IMR-90 (cell line): ENCODE data around the gene KIF25. TPM values are rescaled to one million over a fixed set of nuclear protein-coding genes. Genes with fewer than 3 reads are reported as not detected.

Experiments used
- ATAC-seq: fragments of 200-7000 bp; cut with Tn5 transposase; 2 replicates; pipeline ENCODE4 v1.9.1; 2020; ENCODE audit warnings: low read depth, mild to moderate bottlenecking, moderate library complexity
- BruUV-seq: library from RNA; stranded (reverse); fragments of 400-500 nt; replicated peaks from 2 replicates; lab custom pipeline; 2021; lab: Mats Ljungman, UMichigan
- CTCF ChIA-PET: fragments of 300-600 bp; formaldehyde crosslinking; extraction: SDS; loops from one replicate; lab custom pipeline; 2021; ENCODE audit warnings: antibody characterized with exemption; lab: Yijun Ruan, JAX
- POLR2A ChIA-PET: fragments of 300-600 bp; sonication (Branson Sonifier 250); formaldehyde crosslinking; loops from one replicate; lab custom pipeline; 2022; ENCODE audit warnings: antibody characterized with exemption; ENCODE audit not compliant: unreplicated experiment; lab: Charles Lee
- DNase-seq: peaks from one replicate; pipeline ENCODE4 v3.0.0; 2013
- H2AFZ ChIP-seq: replicated peaks from 2 replicates; pipeline ENCODE3; 2013; ENCODE audit warnings: low read length, mild to moderate bottlenecking; ENCODE audit not compliant: poor library complexity
- H2AK5ac ChIP-seq: 2 replicates; pipeline ENCODE4 v1.6.1; 2013; ENCODE audit warnings: low read depth, low read length, inconsistent platforms
- H2AK9ac ChIP-seq: replicated peaks from 2 replicates; pipeline ENCODE3; 2013; ENCODE audit warnings: mild to moderate bottlenecking, low read depth, low read length, moderate library complexity; ENCODE audit not compliant: poor library complexity
- H2BK120ac ChIP-seq: 2 replicates; pipeline ENCODE4 v1.6.1; 2013; ENCODE audit warnings: low read depth, low read length, inconsistent platforms
- H2BK15ac ChIP-seq: 3 replicates; pipeline ENCODE4 v1.6.1; 2013; ENCODE audit warnings: low read depth, low read length, inconsistent platforms
- H2BK20ac ChIP-seq: 2 replicates; pipeline ENCODE4 v1.6.1; 2013; ENCODE audit warnings: low read depth, mild to moderate bottlenecking, inconsistent platforms, low read length, moderate library complexity
- H2BK5ac ChIP-seq: 2 replicates; pipeline ENCODE4 v1.6.1; 2013; ENCODE audit warnings: mild to moderate bottlenecking, low read depth, low read length, inconsistent platforms; ENCODE audit not compliant: poor library complexity, severe bottlenecking
- H3K14ac ChIP-seq: replicated peaks from 2 replicates; pipeline ENCODE4 v1.6.1; 2013; ENCODE audit warnings: low read depth, low read length, inconsistent platforms
- H3K18ac ChIP-seq: 2 replicates; pipeline ENCODE4 v1.6.1; 2013; ENCODE audit warnings: low read depth, low read length, control low read depth
- H3K23ac ChIP-seq: 2 replicates; pipeline ENCODE4 v1.6.1; 2013; ENCODE audit warnings: low read depth, low read length, inconsistent platforms
- H3K27ac ChIP-seq: 2 replicates; pipeline ENCODE4 v1.5.1; 2013; ENCODE audit warnings: mild to moderate bottlenecking, control low read depth, low read length; ENCODE audit not compliant: insufficient read depth
- H3K27me3 ChIP-seq: 2 replicates; pipeline ENCODE4 v1.6.1; 2013; ENCODE audit warnings: low read length; ENCODE audit not compliant: control insufficient read depth, insufficient read depth
- H3K36me3 ChIP-seq: 2 replicates; pipeline ENCODE4 v1.6.1; 2013; ENCODE audit warnings: low read length, mixed read lengths; ENCODE audit not compliant: control insufficient read depth, insufficient read depth
- H3K4ac ChIP-seq: 2 replicates; pipeline ENCODE4 v1.6.1; 2013; ENCODE audit warnings: low read depth, low read length, inconsistent platforms
- H3K4me1 ChIP-seq: 2 replicates; pipeline ENCODE4 v1.6.1; 2013; ENCODE audit warnings: low read length, mixed read lengths; ENCODE audit not compliant: control insufficient read depth, insufficient read depth
- H3K4me2 ChIP-seq: 2 replicates; pipeline ENCODE4 v1.6.1; 2013; ENCODE audit warnings: low read depth, mild to moderate bottlenecking, control low read depth, low read length, moderate library complexity
- H3K4me3 ChIP-seq: 2 replicates; pipeline ENCODE4 v1.5.1; 2013; ENCODE audit warnings: low read depth, mild to moderate bottlenecking, control low read depth, low read length, moderate library complexity; ENCODE audit not compliant: insufficient read depth
- H3K56ac ChIP-seq: 2 replicates; pipeline ENCODE4 v1.6.1; 2013; ENCODE audit warnings: low read length, inconsistent platforms; ENCODE audit not compliant: insufficient read depth; ENCODE audit errors: extremely low read depth
- H3K79me1 ChIP-seq, 2 experiments: 2 replicates each; pipeline ENCODE4 v1.6.1; 2013; ENCODE audit warnings: low read length in 2 of 2, inconsistent platforms in 1 of 2, low read depth in 1 of 2
- H3K9ac ChIP-seq: 2 replicates; pipeline ENCODE4 v1.6.1; 2013; ENCODE audit warnings: low read depth, low read length, control low read depth
- H3K9me1 ChIP-seq: 2 replicates; pipeline ENCODE4 v1.6.1; 2013; ENCODE audit warnings: low read length, inconsistent platforms; ENCODE audit not compliant: insufficient read depth
- H3K9me3 ChIP-seq: 2 replicates; pipeline ENCODE4 v1.6.1; 2013; ENCODE audit warnings: low read length; ENCODE audit not compliant: control insufficient read depth, insufficient read depth
- H4K20me1 ChIP-seq: 2 replicates; pipeline ENCODE4 v1.6.1; 2013; ENCODE audit warnings: low read length, inconsistent platforms; ENCODE audit not compliant: insufficient read depth
- H4K5ac ChIP-seq: 2 replicates; pipeline ENCODE4 v1.6.1; 2013; ENCODE audit warnings: mild to moderate bottlenecking, low read depth, low read length, control low read depth
- H4K8ac ChIP-seq, 2 experiments: 2 replicates each; pipeline ENCODE4 v1.6.1; 2013; ENCODE audit warnings: low read depth in 2 of 2, low read length in 2 of 2, control low read depth in 1 of 2, inconsistent platforms in 1 of 2
- H4K91ac ChIP-seq: 2 replicates; pipeline ENCODE4 v1.6.1; 2013; ENCODE audit warnings: low read depth, low read length, inconsistent platforms; ENCODE audit not compliant: insufficient read depth
- BHLHE40 ChIP-seq: fragments of 150-350 bp; IDR thresholded peaks from 2 replicates; pipeline ENCODE4 v1.6.1; 2016; ENCODE audit warnings: mild to moderate bottlenecking, low read depth, low read length
- CEBPB ChIP-seq: IDR thresholded peaks from 2 replicates; pipeline ENCODE4 v1.6.1; 2012; ENCODE audit warnings: low read depth, low read length, improper control_type of control experiment
- CHD1 ChIP-seq: IDR thresholded peaks from 2 replicates; pipeline ENCODE4 v1.6.1; 2012; ENCODE audit warnings: low read depth, low read length, improper control_type of control experiment
- ELK1 ChIP-seq: fragments of 150-350 bp; IDR thresholded peaks from 2 replicates; pipeline ENCODE4 v1.6.1; 2016; ENCODE audit warnings: low read depth, mild to moderate bottlenecking, low read length, moderate library complexity, borderline replicate concordance
- FOS ChIP-seq: fragments of 150-350 bp; IDR thresholded peaks from 2 replicates; pipeline ENCODE4 v1.6.1; 2016; ENCODE audit warnings: low read depth, low read length
- MAFK ChIP-seq: IDR thresholded peaks from 2 replicates; pipeline ENCODE4 v1.6.1; 2012; ENCODE audit warnings: low read depth, low read length, improper control_type of control experiment
- MAZ ChIP-seq: IDR thresholded peaks from 2 replicates; pipeline ENCODE4 v1.6.1; 2012; ENCODE audit warnings: low read depth, mild to moderate bottlenecking, low read length, improper control_type of control experiment, moderate library complexity, borderline replicate concordance
- MXI1 ChIP-seq: IDR thresholded peaks from 2 replicates; pipeline ENCODE4 v1.6.1; 2012; ENCODE audit warnings: low read depth, mild to moderate bottlenecking, low read length, moderate library complexity, borderline replicate concordance
- POLR2A ChIP-seq: IDR thresholded peaks from 2 replicates; pipeline ENCODE4 v1.6.1; 2012; ENCODE audit warnings: mild to moderate bottlenecking, low read depth, low read length
- RAD21 ChIP-seq: IDR thresholded peaks from 2 replicates; pipeline ENCODE4 v1.6.1; 2012; ENCODE audit warnings: low read length, improper control_type of control experiment
- RFX5 ChIP-seq: IDR thresholded peaks from 2 replicates; pipeline ENCODE4 v1.8.0; 2012; ENCODE audit warnings: low read depth, mild to moderate bottlenecking, low read length, moderate library complexity
- SMC3 ChIP-seq: fragments of 150-350 bp; IDR thresholded peaks from 2 replicates; pipeline ENCODE4 v1.6.1; 2016; ENCODE audit warnings: low read depth, mild to moderate bottlenecking, antibody characterized with exemption, low read length, moderate library complexity
- USF2 ChIP-seq: fragments of 150-350 bp; IDR thresholded peaks from 2 replicates; pipeline ENCODE4 v1.6.1; 2017; ENCODE audit warnings: mild to moderate bottlenecking, antibody characterized with exemption, low read length, low read depth
- WGBS, 2 experiments: methylation state at CpG; one replicate each; pipeline versions ENCODE4 v1.1.5 to v1.1.7; 2013; ENCODE audit warnings: missing lambda C conversion rate in 2 of 2; ENCODE audit not compliant: insufficient read length in 1 of 2; ENCODE audit errors: extremely low coverage in 2 of 2; 5-methylcytosine and 5-hydroxymethylcytosine counted together
- dilution Hi-C: fragments of 300-500 bp; cut with HindIII; formaldehyde crosslinking; loops from one replicate; pipeline ENCODE4 v1.14.3; 2018; ENCODE audit warnings: low sequenced_read_pairs; ENCODE audit not compliant: unreplicated experiment
- in situ Hi-C: fragments of 300-500 bp; cut with MboI; formaldehyde crosslinking; loops from 3 replicates; pipeline ENCODE4 v1.14.3; 2019; ENCODE audit warnings: low sequenced_read_pairs, inconsistent platforms, mixed read lengths
- intact Hi-C: fragments of 100-400 bp; cut with micrococcal nuclease; formaldehyde crosslinking; loops from 2 replicates; pipeline ENCODE4 v1.10.0; 2022
- polyA plus RNA-seq, 3 experiments: library from polyadenylated mRNA; depleted of rRNA; stranded (reverse); fragments of >200 nt; gene quantifications; 2 replicates each; pipeline ENCODE4 v1.2.3, GENCODE V29; 2012; ENCODE audit warnings: low replicate concordance in 1 of 3
- total RNA-seq: library from RNA; depleted of rRNA; stranded (reverse); fragments of >200 nt; gene quantifications from 2 replicates; pipeline ENCODE4 v1.2.3, GENCODE V29; 2012

KIF25 gene
- total and polyA plus RNA-seq, 2 of the 4 experiments (the other 2 are of a cell fraction) = not detected

- Histone ChIP-seq H3K36me3 (peaks cover 5% of the 10 kb centered on the region), H3K9me3 (no peaks in the 10 kb centered on the region), H3K27ac (no peak overlapping the region), H3K27me3 (no peaks in the 10 kb centered on the region), H3K9me1 (peaks cover 14% of the 10 kb centered on the region), H3K18ac (no peak overlapping the region), H3K23ac (peak overlapping the region; percentile 60; the same call in 1 of the 2 replicates), H2BK15ac (0 out of 3 replicates have a peak overlapping the region, but pooled peaks have one; percentile 13), H3K4me3 (no peak overlapping the region), H2AK9ac (peak overlapping the region; percentile 60), H4K91ac (no peak overlapping the region), H3K79me1 (peaks cover 0 to 13% of the 10 kb centered on the region in 2 experiments), H4K5ac (no peak overlapping the region), H2AK5ac (peak overlapping the region; percentile 57; the same call in 1 of the 2 replicates), H3K4me1 (peaks cover 3% of the 10 kb centered on the region; the same call in 1 of the 2 replicates), H2BK120ac (no peak overlapping the region; the same call in 1 of the 2 replicates), H3K4me2 (no peak overlapping the region), H4K8ac (no peak overlapping the region), H2BK5ac (no peak overlapping the region), H2BK20ac (no peak overlapping the region), H2AFZ (no peak overlapping the region), H3K4ac (no peak overlapping the region; the same call in 1 of the 2 replicates), H4K20me1 (no peaks in the 10 kb centered on the region), H3K9ac (no peak overlapping the region), H3K14ac (0 out of 2 replicates have a peak overlapping the region, but pooled peaks have one; percentile 4), H3K56ac (no peak overlapping the region)
- TF ChIP-seq POLR2A (no peak), RAD21 (no peak), MAFK (no peak), USF2 (no peak), SMC3 (no peak), BHLHE40 (no peak), CHD1 (no peak), CEBPB (no peak), RFX5 (no peak), ELK1 (no peak), MXI1 (no peak), MAZ (no peak), FOS (no peak)
- BruUV-seq = no TSS peak
- dilution Hi-C loops (no loop called here), in situ Hi-C loops (no loop called here), intact Hi-C loops (loop anchor here (10.0 kb wide), 1 partner anchor 77 kb away; no protein-coding TSS in a partner anchor)
- POLR2A ChIA-PET = no interaction called here
- WGBS, 2 experiments = 100% methylated on average over 1 of the region's 6 CpGs; no CpG with 5 or more reads in 1 of the 2 experiments
- DNase-seq = no peak
- ATAC-seq = no peak
- CTCF ChIA-PET = no interaction called here
Measured at GRCh38 chr6:167957626-167958025, 39.8 kb upstream of the KIF25 start.
